Body of pancreas (tissue), 4 donors: ENCODE data around the gene LRR1. TPM values are rescaled to one million over a fixed set of nuclear protein-coding genes. Genes with fewer than 3 reads are reported as not detected.

Experiments
- ATAC-seq: fragments of 150-250 bp; one replicate; pipeline ENCODE4 v1.9.1; 2016
- DNase-seq, 4 donors: peaks; one replicate each; pipeline ENCODE4 v3.0.0-alpha.2; 2019
- H3K27ac ChIP-seq, 4 donors: fragments of 200-600 bp; sonication (generic); 1 replicate in 3 of 4; 2 replicates in 1 of 4; pipeline versions ENCODE4 v1.5.1 to v1.6.1; 2016 to 2019; ENCODE audit warnings: mild to moderate bottlenecking in 1 of 4, mixed read lengths in 1 of 4, moderate library complexity in 1 of 4
- H3K27me3 ChIP-seq, 2 donors: fragments of 200-600 bp; sonication (generic); one replicate each; pipeline ENCODE4 v1.6.0; 2016; ENCODE audit warnings: mild to moderate bottlenecking in 1 of 2
- H3K36me3 ChIP-seq, 2 donors: fragments of 200-600 bp; sonication (generic); replicated peaks in 1 of 2; 2 replicates each; pipeline ENCODE4 v1.5.1; 2016; ENCODE audit warnings: low read depth in 2 of 2; ENCODE audit not compliant: insufficient read depth in 1 of 2
- H3K4me1 ChIP-seq: fragments of 200-600 bp; sonication (generic); one replicate; pipeline ENCODE4 v1.6.0; 2016
- H3K4me3 ChIP-seq, 2 donors: fragments of 200-600 bp; sonication (generic); 1 replicate in 1 of 2; 2 replicates in 1 of 2; pipeline ENCODE4 v1.5.1; 2016 to 2019
- H3K9me3 ChIP-seq, 3 donors: fragments of 200-600 bp; sonication (generic); 1 replicate in 2 of 3; 2 replicates in 1 of 3; pipeline ENCODE4 v1.5.1; 2016
- POLR2A ChIP-seq, 3 donors: fragments of 450-650 bp; IDR thresholded peaks; one replicate each; pipeline ENCODE4 v1.6.1; 2016; ENCODE audit warnings: antibody characterized with exemption in 3 of 3, mild to moderate bottlenecking in 2 of 3
- WGBS, 2 donors: methylation state at CpG; one replicate each; pipeline ENCODE4 v1.1.5; 2017; 5-methylcytosine and 5-hydroxymethylcytosine counted together
- intact Hi-C: fragments of 100-400 bp; cut with DNase I; formaldehyde crosslinking; loops from one replicate; pipeline ENCODE4 v1.15.1; 2023
- total RNA-seq, 2 donors: library from RNA; depleted of rRNA; stranded (reverse); fragments of >200 nt; gene quantifications; one replicate each; pipeline ENCODE4 v1.1.0, GENCODE V29; 2016
- TF ChIP-seq, protein P1 (sequence below), 7 experiments: fragments of 450-650 bp in 4 of 7; fragments of 200-600 bp in 3 of 7; sonication (generic) in 3 of 7; IDR thresholded peaks; one replicate each; pipeline ENCODE4 v1.5.1; 2016 to 2019; ENCODE audit warnings: antibody characterized with exemption in 7 of 7

LRR1 gene
- total RNA-seq, 2 donors from 2014 or later, result 9.6 to 27.0 TPM

DNA sequence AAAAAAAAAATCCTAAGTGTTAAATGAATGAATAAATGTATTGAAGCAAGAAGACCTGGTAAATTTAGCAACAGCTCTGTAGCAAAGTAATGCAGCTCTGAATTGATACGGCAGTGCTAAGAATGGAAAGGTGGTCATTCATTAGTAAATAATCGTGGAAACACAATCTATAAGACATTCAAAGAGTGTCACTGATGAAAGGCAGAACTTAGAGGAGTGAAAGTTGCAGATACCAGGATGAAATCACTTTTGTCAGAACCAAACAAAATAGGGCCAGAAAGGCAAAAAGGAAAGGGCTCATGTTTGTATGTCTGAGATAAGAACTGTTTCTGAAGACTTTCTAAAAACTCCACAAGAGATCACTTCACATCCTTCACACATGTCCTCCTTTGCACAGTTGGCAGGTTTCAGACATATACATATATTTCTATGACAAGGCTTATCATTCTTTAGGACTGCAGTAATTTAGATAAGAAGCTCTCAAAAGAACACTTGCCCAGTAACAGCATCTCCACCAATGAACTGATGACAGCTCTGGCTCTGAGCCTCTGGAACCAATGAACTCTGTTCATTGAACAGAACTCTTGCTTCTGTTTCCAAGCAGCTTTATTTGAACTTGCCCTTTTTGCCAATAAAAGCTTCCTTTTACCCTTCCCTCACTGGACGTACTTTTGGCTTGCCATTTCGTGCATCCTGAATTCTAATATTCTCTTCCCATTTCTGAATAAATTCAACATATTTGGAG, 4.2 kb upstream of the LRR1 start:
- peaks cover 20% of the 10 kb centered on the region for H3K4me1 ChIP-seq
- intact Hi-C loops, result no loop called here
- H3K36me3 ChIP-seq, result no peaks in the 10 kb centered on the region
- no peaks in the 10 kb centered on the region for H3K9me3 ChIP-seq
- peak in 2 of 4 donors; percentile 29 to 54 for DNase-seq
- no peaks in the 10 kb centered on the region for H3K27me3 ChIP-seq
- ATAC-seq, result no peak
- TF ChIP-seq, protein P1, sequence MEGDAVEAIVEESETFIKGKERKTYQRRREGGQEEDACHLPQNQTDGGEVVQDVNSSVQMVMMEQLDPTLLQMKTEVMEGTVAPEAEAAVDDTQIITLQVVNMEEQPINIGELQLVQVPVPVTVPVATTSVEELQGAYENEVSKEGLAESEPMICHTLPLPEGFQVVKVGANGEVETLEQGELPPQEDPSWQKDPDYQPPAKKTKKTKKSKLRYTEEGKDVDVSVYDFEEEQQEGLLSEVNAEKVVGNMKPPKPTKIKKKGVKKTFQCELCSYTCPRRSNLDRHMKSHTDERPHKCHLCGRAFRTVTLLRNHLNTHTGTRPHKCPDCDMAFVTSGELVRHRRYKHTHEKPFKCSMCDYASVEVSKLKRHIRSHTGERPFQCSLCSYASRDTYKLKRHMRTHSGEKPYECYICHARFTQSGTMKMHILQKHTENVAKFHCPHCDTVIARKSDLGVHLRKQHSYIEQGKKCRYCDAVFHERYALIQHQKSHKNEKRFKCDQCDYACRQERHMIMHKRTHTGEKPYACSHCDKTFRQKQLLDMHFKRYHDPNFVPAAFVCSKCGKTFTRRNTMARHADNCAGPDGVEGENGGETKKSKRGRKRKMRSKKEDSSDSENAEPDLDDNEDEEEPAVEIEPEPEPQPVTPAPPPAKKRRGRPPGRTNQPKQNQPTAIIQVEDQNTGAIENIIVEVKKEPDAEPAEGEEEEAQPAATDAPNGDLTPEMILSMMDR (IDR thresholded peaks at IDR 0.05), result no peak
- TF ChIP-seq POLR2A (IDR thresholded peaks at IDR 0.05), result no peak
- H3K27ac ChIP-seq, result peak overlapping the region in 1 of 4 donors; percentile 30
- no peak overlapping the region for H3K4me3 ChIP-seq
- WGBS, 2 donors, result 16 to 21% methylated on average over 4 of the region's 4 CpGs

GRCh38 chr14:49598189-49598484, 603 bp upstream of the LRR1 start:
- Histone ChIP-seq H3K27me3 (no peaks in the 10 kb centered on the region), H3K36me3 (no peaks in the 10 kb centered on the region), H3K4me1 (peaks cover 25% of the 10 kb centered on the region), H3K4me3 (peak overlapping the region; percentile 52 to 71), H3K27ac (peak overlapping the region; percentile 96 to 99 (median 98)), H3K9me3 (no peaks in the 10 kb centered on the region)
- intact Hi-C loops, result no loop called here
- ATAC-seq, result no peak
- 0 to 1% methylated on average over 14 to 15 of the region's 15 CpGs for WGBS, 2 donors
- no peak for TF ChIP-seq POLR2A (IDR thresholded peaks at IDR 0.05)
- TF ChIP-seq, protein P1 (IDR thresholded peaks at IDR 0.05), result no peak
- peak in 1 of 4 donors; percentile 52 for DNase-seq

DNA sequence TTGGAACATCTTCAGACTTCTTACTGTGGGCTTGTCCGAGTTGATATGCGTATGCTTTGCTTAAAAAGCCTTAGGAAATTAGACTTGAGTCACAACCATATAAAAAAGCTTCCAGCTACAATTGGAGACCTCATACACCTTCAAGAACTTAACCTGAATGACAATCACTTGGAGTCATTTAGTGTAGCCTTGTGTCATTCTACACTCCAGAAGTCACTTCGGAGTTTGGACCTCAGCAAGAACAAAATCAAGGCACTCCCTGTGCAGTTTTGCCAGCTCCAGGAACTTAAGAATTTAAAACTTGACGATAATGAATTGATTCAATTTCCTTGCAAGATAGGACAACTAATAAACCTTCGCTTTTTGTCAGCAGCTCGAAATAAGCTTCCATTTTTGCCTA, 8.8 kb downstream of the LRR1 start:
- no peaks in the 10 kb centered on the region for H3K27me3 ChIP-seq
- H3K36me3 ChIP-seq, result no peaks in the 10 kb centered on the region
- no peak for ATAC-seq
- no peak for DNase-seq
- no peaks in the 10 kb centered on the region for H3K9me3 ChIP-seq
- TF ChIP-seq, protein P1 (IDR thresholded peaks at IDR 0.05), result no peak
- H3K4me3 ChIP-seq, result no peak overlapping the region
- H3K4me1 ChIP-seq, result no peaks in the 10 kb centered on the region
- intact Hi-C loops, result no loop called here
- no peak overlapping the region for H3K27ac ChIP-seq
- WGBS, 2 donors, result 94 to 95% methylated on average over 6 of the region's 6 CpGs

- no peak for DNase-seq
- intact Hi-C loops, result no loop called here
- H3K9me3 ChIP-seq, result no peaks in the 10 kb centered on the region
- H3K27me3 ChIP-seq, result no peaks in the 10 kb centered on the region
- no peak overlapping the region for H3K4me3 ChIP-seq
- H3K27ac ChIP-seq, result no peak overlapping the region
- TF ChIP-seq, protein P1 (IDR thresholded peaks at IDR 0.05), result no peak
- TF ChIP-seq POLR2A (IDR thresholded peaks at IDR 0.05), result no peak
- no peaks in the 10 kb centered on the region for H3K36me3 ChIP-seq
- no peaks in the 10 kb centered on the region for H3K4me1 ChIP-seq
- ATAC-seq, result no peak
- WGBS, 2 donors, result 90 to 95% methylated on average over 4 of the region's 4 CpGs
Measured at GRCh38 chr14:49612251-49612650, 13.5 kb downstream of the LRR1 start.

GRCh38 chr14:49612671-49613070, 13.9 kb downstream of the LRR1 start:
- ATAC-seq, result no peak
- intact Hi-C loops, result no loop called here

More at GRCh38 chr14:49612671-49613070, 13.9 kb downstream of the LRR1 start:
- TF ChIP-seq POLR2A (IDR thresholded peaks at IDR 0.05), result no peak
- WGBS, 2 donors, result 89 to 94% methylated on average over 7 to 8 of the region's 8 CpGs
- H3K36me3 ChIP-seq, result no peaks in the 10 kb centered on the region
- no peak overlapping the region for H3K4me3 ChIP-seq
- H3K9me3 ChIP-seq, result no peaks in the 10 kb centered on the region
- H3K27me3 ChIP-seq, result no peaks in the 10 kb centered on the region
- H3K27ac ChIP-seq, result no peak overlapping the region
- DNase-seq, result no peak
- H3K4me1 ChIP-seq, result peaks cover 3% of the 10 kb centered on the region
